HG03442 (cell line): ENCODE data around the gene SKIC3.

Experiments
- ATAC-seq: cut with Tn5 transposase; IDR thresholded peaks from one replicate; pipeline ENCODE4 v1.9.1; 2021; ENCODE audit warnings: mild to moderate bottlenecking, moderate library complexity; ENCODE audit not compliant: unreplicated experiment

The SKIC3 gene

DNA sequence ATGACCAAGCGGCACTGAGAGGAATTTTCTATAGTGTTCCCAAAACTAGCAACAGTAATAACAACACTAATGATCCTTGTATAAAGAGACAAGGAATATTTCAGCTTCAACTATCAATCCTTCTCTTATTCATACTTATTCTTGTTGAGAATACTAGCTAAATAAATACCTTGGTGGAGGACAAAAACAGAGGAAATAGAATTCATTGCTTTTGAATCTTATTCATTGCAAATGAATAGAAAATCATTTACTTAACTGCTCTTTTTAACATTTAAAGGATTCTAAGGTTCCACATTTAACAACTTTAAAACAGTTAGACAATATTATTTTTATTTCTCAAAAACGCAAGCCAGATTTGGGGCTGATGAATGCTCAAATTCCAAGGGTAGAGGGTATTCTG lies 22.4 kb downstream of the SKIC3 start:
- ATAC-seq = no peak

DNA sequence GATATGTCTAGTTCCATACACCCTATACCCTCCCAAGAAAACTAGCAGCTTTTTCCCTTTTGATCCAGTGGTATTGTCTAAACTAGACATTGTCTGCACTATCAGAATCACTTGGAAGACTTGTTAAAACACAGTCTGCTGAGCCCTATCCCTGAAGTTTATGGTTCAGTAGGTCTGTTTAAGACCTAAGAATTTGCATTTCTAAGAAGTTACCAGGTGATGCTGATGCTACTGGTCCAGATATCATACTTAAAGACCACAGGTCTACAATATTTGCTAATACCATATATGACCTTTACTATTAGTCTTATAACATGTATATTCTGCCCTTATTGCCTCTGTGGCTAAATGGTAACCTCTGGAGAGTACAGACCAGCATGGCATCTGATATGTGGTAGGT lies 23.3 kb downstream of the SKIC3 start:
- ATAC-seq = no peak

DNA sequence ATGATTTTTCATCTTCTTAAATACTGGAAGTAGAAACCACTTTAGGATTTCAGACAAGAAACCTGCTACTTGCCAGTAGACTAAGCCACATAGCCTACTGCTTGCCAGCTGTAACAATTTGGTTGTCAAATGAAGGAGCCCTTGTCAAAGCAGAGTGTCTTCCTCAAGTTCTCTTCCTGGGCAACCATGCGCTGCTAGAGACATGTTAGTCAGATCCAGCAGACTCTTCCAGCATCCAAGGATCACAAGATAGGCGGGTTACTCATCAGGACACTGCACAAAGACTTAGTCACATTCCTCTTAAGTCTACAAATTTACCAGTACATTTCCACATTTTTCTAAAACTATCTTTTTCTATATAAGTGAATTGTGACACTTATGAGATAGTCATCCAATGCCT lies 24.4 kb downstream of the SKIC3 start:
- no peak for ATAC-seq

DNA sequence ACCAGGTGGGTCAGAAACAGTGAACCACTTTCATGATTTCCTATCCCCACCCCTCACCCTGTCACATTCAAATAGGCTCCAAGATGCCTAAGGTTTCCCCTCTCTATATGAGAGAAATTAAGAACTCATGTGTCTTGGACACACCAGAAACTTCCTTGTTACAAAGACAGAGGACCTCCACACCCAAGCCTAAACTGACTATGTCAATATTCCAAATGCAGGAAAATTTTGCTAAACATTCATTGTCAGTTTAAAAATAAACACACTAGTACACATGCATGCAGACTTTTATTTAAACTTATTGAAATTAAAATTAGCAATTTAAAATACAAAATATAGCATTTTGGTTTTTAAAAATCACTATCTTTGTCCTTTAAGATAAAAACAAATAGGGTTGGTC lies 26.2 kb downstream of the SKIC3 start:
- ATAC-seq = no peak

DNA sequence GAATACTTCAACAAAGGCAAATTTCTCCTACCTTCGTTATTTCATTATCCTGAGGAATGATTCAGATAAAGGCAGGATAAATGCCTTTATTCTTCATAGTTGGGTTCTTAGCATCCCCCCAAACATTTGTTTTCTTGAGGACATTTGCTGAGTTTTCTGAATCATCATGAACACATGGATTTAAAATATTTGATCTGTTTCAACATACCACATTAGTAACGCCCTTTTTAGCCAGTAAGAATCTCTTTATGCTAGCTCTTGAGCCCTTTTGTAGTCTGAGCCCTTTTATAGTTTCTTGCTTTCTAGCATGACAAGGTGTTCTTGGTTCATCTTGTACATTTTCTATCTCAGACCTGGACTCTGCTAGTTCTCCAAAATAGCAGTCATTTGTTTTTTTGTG lies 27.9 kb downstream of the SKIC3 start:
- ATAC-seq = no peak

DNA sequence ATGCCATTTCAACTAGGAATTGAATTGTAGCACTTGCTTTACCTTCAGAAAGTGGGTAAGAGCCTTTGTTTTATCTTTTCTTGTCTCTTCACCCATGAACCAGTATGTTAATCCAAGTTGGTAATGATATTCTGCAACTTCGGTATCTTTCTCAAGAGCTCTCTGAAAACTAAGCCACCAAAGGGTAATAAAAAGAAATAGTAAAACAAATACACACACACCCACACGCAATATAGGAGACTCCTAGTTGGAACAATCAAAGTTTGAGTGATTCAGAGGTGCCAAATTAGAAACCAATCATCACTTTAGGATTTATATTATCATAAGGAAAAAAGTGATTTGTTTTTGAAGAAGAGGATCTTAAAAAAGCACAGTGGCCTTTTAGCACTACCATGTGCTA lies 30.4 kb downstream of the SKIC3 start:
- no peak for ATAC-seq

DNA sequence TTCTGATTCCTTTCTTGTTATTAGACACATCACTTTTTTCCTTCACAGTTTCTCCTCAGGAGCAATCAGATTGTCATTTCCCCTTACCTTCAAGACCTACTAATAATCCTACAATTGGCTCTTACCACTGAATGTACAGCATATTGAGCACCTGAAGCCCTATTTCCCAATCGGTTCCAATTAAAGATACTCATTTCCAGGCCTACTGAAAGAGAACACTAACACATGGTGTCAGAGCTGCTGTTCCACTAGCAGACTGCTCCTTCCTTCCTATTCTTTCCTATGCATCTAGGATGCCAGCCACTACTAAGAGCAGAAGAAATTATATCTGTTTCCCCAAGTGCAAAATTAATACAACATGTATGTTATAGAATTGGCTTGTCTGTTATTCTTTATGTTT lies 34.6 kb downstream of the SKIC3 start:
- no peak for ATAC-seq

DNA sequence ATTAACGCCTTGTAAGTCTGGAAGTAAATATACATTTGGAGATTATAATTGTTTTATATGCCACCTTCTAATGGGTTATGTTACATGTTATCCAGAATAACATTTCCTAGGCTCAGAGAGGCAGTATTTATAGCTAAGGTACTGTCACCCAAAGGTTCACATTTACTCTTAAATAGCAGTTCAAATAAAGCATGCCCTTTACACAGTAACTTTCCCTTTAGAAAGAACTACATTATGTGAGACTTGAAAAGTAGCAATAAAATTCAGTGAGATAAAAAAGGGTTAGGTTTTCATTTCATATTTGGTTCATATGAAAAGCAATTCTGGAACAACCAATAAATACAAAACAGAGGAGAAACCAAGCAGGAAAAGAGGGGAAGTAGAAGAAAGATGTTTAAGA lies 35.1 kb downstream of the SKIC3 start:
- no peak for ATAC-seq

DNA sequence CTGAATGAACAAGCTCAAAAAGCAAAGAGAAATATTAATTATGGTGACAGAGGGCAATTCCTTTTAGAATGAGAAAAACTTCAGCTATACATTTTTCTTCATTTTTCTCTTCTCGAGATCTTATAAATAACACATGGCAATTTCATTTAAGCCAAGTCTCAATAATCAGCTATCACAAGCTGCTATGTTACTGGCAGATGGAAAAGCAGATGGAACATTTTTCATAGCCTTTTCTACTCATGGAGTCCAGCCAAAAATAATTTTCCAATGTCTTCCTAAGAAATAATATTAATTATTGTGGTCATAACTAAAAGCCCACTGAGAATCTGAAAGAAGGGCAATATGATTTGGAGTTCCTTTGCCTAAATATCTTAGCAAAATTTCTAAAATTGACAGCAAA lies 35.6 kb downstream of the SKIC3 start:
- ATAC-seq = no peak

DNA sequence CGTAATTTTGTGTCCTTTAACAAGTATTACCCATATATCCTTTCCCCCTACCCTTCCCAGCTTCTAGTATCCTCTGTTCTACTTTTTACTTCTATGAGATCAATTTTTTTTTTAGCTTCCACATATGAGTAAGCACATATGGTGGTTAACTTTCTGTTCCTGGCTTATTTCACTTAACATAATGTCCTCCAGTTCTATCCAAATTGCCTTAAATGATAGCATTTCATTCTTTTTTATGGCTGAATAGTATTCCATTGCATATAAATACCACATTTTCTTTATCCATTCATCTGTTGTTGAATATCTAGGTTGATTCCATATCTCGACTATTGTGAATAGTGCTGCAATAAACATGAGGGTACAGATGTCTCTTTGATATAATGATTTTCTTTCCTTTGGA lies 36.4 kb downstream of the SKIC3 start:
- no peak for ATAC-seq

DNA sequence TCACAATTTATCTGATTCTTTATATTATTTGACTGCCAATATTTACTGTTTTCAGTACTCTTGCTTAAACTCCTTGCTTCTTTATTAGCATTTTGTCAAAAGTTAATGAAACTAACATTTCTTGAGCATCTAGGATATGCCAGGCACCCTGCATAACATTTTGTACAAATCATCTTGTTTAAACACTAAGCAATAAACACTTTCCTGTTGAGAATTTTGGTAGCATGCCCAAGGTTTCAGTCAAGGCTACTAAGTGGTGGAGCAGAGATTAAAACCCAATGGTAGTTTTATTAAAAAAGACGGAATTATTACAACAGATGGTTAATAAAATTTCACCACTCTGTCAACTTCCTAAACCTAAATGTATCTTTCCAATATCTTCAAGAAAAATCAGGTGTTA lies 43.2 kb downstream of the SKIC3 start:
- ATAC-seq = no peak

DNA sequence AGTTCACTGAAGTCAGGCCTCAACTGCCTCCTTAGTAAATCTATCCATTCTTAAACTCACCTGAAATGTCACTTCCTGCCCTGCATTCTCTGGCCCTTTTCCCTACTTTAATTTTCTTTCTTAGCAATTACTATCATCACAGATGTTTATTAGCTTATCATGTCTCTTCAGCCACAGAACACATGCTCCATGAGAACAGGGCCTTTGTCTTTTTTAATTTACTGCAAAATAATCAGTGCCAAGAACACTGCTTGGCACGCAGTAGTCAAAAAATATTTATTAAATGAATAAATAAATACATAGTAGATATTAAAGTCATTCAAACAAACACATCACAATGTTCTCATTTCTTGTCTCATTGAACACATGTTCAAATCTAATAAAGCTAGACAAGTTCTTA lies 46.2 kb downstream of the SKIC3 start:
- no peak for ATAC-seq
